GM18508 (cell line): ENCODE results near the gene CCDC78.
"Not testable (repeated sequence)": the region's sequence is repeated elsewhere in the genome, so short reads cannot be mapped to it uniquely, and the experiment has no call there.

Experiments used
- ATAC-seq: cut with Tn5 transposase; IDR thresholded peaks from one replicate; pipeline ENCODE4 v1.9.1; 2021; ENCODE audit warnings: moderate number of reproducible peaks; ENCODE audit not compliant: insufficient read depth, unreplicated experiment

Gene CCDC78

GRCh38 chr16:714558-715476 lies 11.4 kb downstream of the CCDC78 start, which contains the start of gene METRN:
TSS of gene METRN (plus strand) at chr16:715118. CDS start at chr16:715290, 172 bp downstream.
- ATAC-seq: no peak

GRCh38 chr16:714079-714478 lies 12.2 kb downstream of the CCDC78 start:
- ATAC-seq: no peak

- not testable (repeated sequence) for ATAC-seq
These were observed 13.4 kb downstream of the CCDC78 start for GRCh38 chr16:712740-713250.

- no peak for ATAC-seq
These were observed 14.5 kb downstream of the CCDC78 start for GRCh38 chr16:711548-712320.

- ATAC-seq: no peak
These were observed 15.2 kb downstream of the CCDC78 start for GRCh38 chr16:711084-711483.

- ATAC-seq: no peak
These were observed 15.7 kb downstream of the CCDC78 start for GRCh38 chr16:710500-711075.

GRCh38 chr16:709566-710499 lies 16.4 kb downstream of the CCDC78 start:
- no peak for ATAC-seq

- no peak for ATAC-seq
These were observed 17.3 kb downstream of the CCDC78 start for GRCh38 chr16:708959-709358.

- ATAC-seq: no peak
These were observed 18.2 kb downstream of the CCDC78 start for GRCh38 chr16:708019-708418.

GRCh38 chr16:707062-707538 lies 19.1 kb downstream of the CCDC78 start:
- ATAC-seq: no peak

GRCh38 chr16:706189-707061 lies 19.8 kb downstream of the CCDC78 start:
- no peak for ATAC-seq

GRCh38 chr16:705431-706188 lies 20.6 kb downstream of the CCDC78 start, which contains the start of gene FBXL16:
TSS of gene FBXL16 (minus strand) at chr16:705801. CDS start at chr16:697405, 8,396 bp downstream.
- ATAC-seq: no peak

GRCh38 chr16:704552-705380 lies 21.5 kb downstream of the CCDC78 start:
- ATAC-seq: no peak

GRCh38 chr16:704047-704446 lies 22.2 kb downstream of the CCDC78 start:
- ATAC-seq: no peak

- no peak for ATAC-seq
These were observed 22.8 kb downstream of the CCDC78 start for GRCh38 chr16:703406-703805.

GRCh38 chr16:702341-702740 lies 23.9 kb downstream of the CCDC78 start:
- ATAC-seq: no peak
